ENCODE measurements around the gene FAM171A2.

- TF ChIP-seq POLR2A (IDR thresholded peaks at IDR 0.05) (no peak), CTCF (IDR thresholded peaks at IDR 0.05) (no peak), EP300 (IDR thresholded peaks at IDR 0.05) (no peak)
Observed at GRCh38 chr17:44311562-44312181, 52.0 kb downstream of the FAM171A2 start.

All from tibial nerve (tissue), 4 donors.